NCI-H2227 treated with DMSO at 0.1 percent for 48 hours (cell line): ENCODE results near the gene PIF1.

ENCODE experiments used
- DNase-seq: peaks from one replicate; lab custom pipeline; 2025; lab: John Stamatoyannopoulos, UW

The PIF1 gene

GRCh38 chr15:64775551-64776401, 49.7 kb downstream of the PIF1 start, which contains the start of gene RBPMS2:
Gene RBPMS2 (minus strand): TSS chr15:64775589. CDS start chr15:64775319, 270 bp downstream.
- DNase-seq, result no peak

DNA sequence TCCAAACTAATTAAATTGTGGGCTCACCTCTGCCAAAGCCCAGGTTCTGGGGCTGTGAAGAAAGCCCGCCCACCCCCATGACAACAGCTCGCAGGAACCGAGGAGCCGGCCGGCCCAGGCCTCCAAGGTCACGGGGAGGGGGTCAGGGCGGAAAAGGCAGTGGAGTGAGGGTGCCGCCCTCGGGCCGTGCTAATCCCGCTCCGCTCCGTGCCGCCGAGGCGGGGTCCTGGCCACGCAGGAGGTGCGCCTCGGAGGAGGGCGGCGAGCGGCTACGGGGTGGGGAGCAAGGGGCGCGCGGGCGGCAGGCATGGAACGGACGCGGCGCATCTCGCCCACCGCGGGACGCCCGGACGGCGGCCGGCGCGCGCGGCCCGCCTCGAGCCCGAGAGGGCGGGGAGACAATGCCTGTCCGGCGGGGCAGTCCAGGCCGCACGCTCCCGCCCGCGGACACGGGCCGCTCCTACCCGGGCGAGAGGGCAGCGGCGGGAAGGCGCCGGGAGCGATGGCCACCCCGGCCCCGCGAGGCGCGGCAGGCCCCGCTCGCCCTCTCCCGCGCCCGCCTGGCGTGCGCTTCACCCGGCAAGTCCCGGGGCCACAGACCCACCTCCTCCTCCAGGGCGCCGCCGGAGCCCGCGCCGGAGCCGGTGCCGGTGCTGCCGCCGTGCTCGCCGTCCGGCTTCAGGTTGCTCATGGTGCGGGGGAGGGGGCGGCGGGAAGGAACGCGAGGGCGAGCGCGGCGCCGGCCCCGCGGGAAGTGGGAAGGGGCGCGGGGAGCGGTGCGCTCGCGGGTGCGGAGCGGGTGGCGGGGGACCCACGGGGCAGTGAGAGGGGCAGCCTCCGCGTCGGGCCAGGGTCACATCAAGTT, 50.6 kb downstream of the PIF1 start:
- no peak for DNase-seq

DNA sequence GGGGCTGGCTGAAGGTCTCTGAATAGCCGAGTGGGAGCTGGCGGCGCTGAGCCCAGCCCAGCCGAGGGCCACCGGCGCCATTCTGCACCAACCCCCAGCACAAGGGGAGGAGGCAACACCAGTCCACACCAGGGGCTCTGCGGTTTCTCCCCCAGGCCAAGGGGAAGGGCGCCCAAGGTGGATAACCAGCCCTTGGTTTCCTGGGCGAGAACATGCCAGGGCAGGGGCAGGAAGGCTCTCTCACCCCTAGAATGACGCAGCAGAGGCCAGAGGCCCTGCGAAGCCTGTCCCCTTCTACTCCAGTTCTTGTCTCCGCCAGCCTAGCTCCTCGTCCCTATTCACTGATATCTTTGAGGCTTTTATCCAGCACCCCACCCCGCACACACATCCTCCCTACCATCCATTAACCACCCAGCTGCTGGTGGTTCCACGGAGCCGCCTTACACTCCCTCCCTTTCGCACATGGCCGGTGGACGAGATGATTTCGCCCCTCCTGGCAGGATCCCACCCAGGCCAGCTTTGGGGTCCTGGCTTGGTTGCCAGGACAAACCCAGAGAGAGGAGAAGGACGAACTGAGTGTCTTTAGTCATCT, 51.3 kb downstream of the PIF1 start:
- no peak for DNase-seq

- no peak for DNase-seq
These were observed 51.8 kb downstream of the PIF1 start for GRCh38 chr15:64773606-64774005.

GRCh38 chr15:64772964-64773363, 52.5 kb downstream of the PIF1 start:
- no peak for DNase-seq

GRCh38 chr15:64772488-64772887, 53.0 kb downstream of the PIF1 start:
- no peak for DNase-seq

GRCh38 chr15:64770626-64771025, 54.8 kb downstream of the PIF1 start:
- no peak for DNase-seq

DNA sequence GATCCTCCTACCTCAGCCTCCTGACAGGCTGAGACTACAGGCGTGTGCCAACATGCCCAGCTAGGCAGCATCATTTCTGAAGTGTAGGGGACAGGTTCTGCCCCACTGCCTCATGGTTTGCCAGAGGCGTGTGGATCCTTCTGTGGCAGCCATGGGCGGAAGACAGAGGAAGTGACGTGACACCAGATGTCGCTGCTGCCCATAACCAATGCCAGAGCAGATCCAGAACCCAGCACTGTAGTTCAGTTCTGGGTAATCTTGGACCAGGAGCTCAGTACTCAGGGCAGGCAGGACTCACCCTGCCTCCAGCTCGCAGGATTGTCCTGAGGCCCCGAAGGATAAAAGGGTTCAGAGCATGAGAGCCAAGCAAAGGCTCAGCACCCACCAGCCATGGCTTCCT, 58.2 kb downstream of the PIF1 start:
- DNase-seq, result no peak

- no peak for DNase-seq
These were observed 59.4 kb downstream of the PIF1 start for GRCh38 chr15:64766058-64766457.
